ENCODE data around the gene P2RX3. TPM values are rescaled to one million over a fixed set of nuclear protein-coding genes. Genes with fewer than 3 reads are reported as not detected.
A peak's percentile ranks its signal among the peaks of the same experiment; 100 is the strongest.

P2RX3 gene
- total RNA-seq, 1 experiment from 2014 or later, result 0.15 TPM

DNA sequence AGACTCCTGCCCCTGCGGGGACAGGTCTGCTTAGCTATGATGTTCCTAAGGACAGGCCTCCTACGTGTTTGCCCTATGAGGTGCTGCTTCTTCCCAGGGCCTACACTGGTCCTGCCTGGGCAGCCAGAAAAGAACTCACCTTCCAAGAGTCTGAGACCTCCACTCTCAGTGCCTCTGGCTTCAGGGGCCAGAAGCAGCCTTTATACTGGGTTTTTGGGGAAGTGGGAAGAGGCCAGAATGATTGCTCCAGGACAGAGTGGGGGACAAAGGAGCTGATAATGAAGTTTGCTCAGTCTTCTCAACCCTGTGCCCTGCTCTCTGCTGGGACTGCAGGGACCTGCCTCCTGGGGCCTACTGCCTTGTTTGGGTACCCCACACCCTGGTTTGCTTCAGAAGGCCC, 42.8 kb downstream of the P2RX3 start, which contains the start of gene PRG3:
Gene PRG3, minus strand, starts transcription at position 176 of the 400 bp plus-strand sequence. CDS start 442 bp downstream, outside the sequence.
- Histone ChIP-seq H2BK5ac (ENCODE audit: insufficient read length, low read length) (no peak within 1 kb of the TSS), H3K9ac (ENCODE audit: extremely low read depth, insufficient read length, low read length) (no peak within 1 kb of the TSS), H2AK5ac (ENCODE audit: insufficient read length, low read length) (no peak within 1 kb of the TSS), H4K20me1 (ENCODE audit: control insufficient read depth, insufficient read depth, insufficient read length) (no peaks in the 10 kb centered on the region), H3K23me2 (ENCODE audit: insufficient read length, low read depth, low read length, poor library complexity, severe bottlenecking) (no peaks in the 10 kb centered on the region), H3K27me3 (ENCODE audit: insufficient read depth, low read length) (no peaks in the 10 kb centered on the region; the same call in 1 of the 2 replicates), H2BK15ac (ENCODE audit: low read depth, low read length) (no peak within 1 kb of the TSS), H3K18ac (ENCODE audit: insufficient read length, low read depth, low read length) (no peak within 1 kb of the TSS), H3K56ac (ENCODE audit: insufficient read length, low read depth, low read length) (no peak within 1 kb of the TSS), H4K8ac (replicated peaks; ENCODE audit: insufficient read length, low read depth, low read length) (no peak within 1 kb of the TSS), H4K5ac (ENCODE audit: insufficient read length, low read depth, low read length) (no peak within 1 kb of the TSS), H3K4me2 (ENCODE audit: insufficient read depth, insufficient read length, low read length) (no peak within 1 kb of the TSS), H2AFZ (ENCODE audit: low read length) (no peak within 1 kb of the TSS), H4K91ac (ENCODE audit: insufficient read length, low read depth, low read length) (no peak within 1 kb of the TSS), H3K23ac (ENCODE audit: insufficient read length, low read depth, low read length) (no peak within 1 kb of the TSS), H2BK12ac (ENCODE audit: insufficient read length, low read depth, low read length) (no peak within 1 kb of the TSS), H3K79me1 (ENCODE audit: insufficient read depth, low read depth, low read length, poor library complexity, severe bottlenecking) (no peaks in the 10 kb centered on the region), H3K27ac (ENCODE audit: insufficient read length, low read depth, low read length) (no peak within 1 kb of the TSS), H3K14ac (ENCODE audit: insufficient read depth, low read length) (no peak within 1 kb of the TSS), H3T11ph (ENCODE audit: low read length) (no peak within 1 kb of the TSS), H3K4ac (ENCODE audit: low read depth, low read length) (no peak within 1 kb of the TSS), H3K79me2 (ENCODE audit: insufficient read depth, low read length) (no peaks in the 10 kb centered on the region), H3K4me1 (ENCODE audit: insufficient read depth, low read length) (no peaks in the 10 kb centered on the region; the same call in 1 of the 2 replicates), H2BK120ac (ENCODE audit: low read depth, low read length, poor library complexity, severe bottlenecking) (no peak within 1 kb of the TSS), H2BK20ac (ENCODE audit: low read depth, low read length, poor library complexity, severe bottlenecking) (no peak within 1 kb of the TSS), H3K9me3 (ENCODE audit: control insufficient read depth, low read depth, low read length) (no peaks in the 10 kb centered on the region)
- H3K4me1 Mint-ChIP-seq, result peaks cover 3 to 15% of the 10 kb centered on the region in 2 experiments
- H3K27ac Mint-ChIP-seq, result peak within 1 kb of the TSS in 1 of 3 experiments; percentile 73; a peak in 1 of 7 replicates
- H3K4me3 Mint-ChIP-seq, result no peak within 1 kb of the TSS; a peak in 1 of 5 replicates
- H3K27me3 Mint-ChIP-seq (ENCODE audit: low read depth), result peaks cover 53% of the 10 kb centered on the region
- DNase-seq, result no peak
- H3K9me3 Mint-ChIP-seq, result no peaks in the 10 kb centered on the region
- TF ChIP-seq, protein P1, sequence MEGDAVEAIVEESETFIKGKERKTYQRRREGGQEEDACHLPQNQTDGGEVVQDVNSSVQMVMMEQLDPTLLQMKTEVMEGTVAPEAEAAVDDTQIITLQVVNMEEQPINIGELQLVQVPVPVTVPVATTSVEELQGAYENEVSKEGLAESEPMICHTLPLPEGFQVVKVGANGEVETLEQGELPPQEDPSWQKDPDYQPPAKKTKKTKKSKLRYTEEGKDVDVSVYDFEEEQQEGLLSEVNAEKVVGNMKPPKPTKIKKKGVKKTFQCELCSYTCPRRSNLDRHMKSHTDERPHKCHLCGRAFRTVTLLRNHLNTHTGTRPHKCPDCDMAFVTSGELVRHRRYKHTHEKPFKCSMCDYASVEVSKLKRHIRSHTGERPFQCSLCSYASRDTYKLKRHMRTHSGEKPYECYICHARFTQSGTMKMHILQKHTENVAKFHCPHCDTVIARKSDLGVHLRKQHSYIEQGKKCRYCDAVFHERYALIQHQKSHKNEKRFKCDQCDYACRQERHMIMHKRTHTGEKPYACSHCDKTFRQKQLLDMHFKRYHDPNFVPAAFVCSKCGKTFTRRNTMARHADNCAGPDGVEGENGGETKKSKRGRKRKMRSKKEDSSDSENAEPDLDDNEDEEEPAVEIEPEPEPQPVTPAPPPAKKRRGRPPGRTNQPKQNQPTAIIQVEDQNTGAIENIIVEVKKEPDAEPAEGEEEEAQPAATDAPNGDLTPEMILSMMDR (conservative IDR thresholded peaks at IDR 0.05), result no peak
- no peaks in the 10 kb centered on the region for H3K36me3 Mint-ChIP-seq (ENCODE audit: insufficient read depth in 1 of 3, low read depth in 3 of 3)
- no CpG with 5 or more reads among the region's 2 CpGs for WGBS (ENCODE audit: extremely low coverage, insufficient read length, low lambda C conversion rate)

Measured in H9 (cell line).